Measurements from ENCODE around the gene PFN4. TPM values are rescaled to one million over a fixed set of nuclear protein-coding genes. Genes with fewer than 3 reads are reported as not detected.

Gene PFN4
- total RNA-seq, 1 experiment from 2014 or later = not detected

GRCh38 chr2:24169023-24169422, 45.9 kb upstream of the PFN4 start:
- Mint-ChIP-seq H3K9me3 (no peaks in the 10 kb centered on the region), H3K36me3 (no peaks in the 10 kb centered on the region), H3K27ac (no peak overlapping the region; the same call in 1 of the 2 replicates), H3K4me3 (no peak overlapping the region), H3K4me1 (peaks cover 4% of the 10 kb centered on the region; the same call in 1 of the 2 replicates), H3K27me3 (ENCODE audit: low read depth) (peaks cover 2% of the 10 kb centered on the region; the same call in 1 of the 2 replicates)
- no peak for ATAC-seq
- no peak for DNase-seq (ENCODE audit: low spot score)
- no peak for TF ChIP-seq SP1 (CRISPR knock-in tag; conservative IDR thresholded peaks at IDR 0.05)
- TF ChIP-seq ESRRA (CRISPR knock-in tag; IDR thresholded peaks at IDR 0.05; ENCODE audit: borderline replicate concordance) = no peak
- TF ChIP-seq FOXK1 (CRISPR knock-in tag; IDR thresholded peaks at IDR 0.05) = no peak
- TF ChIP-seq ATF2 (CRISPR knock-in tag; IDR thresholded peaks at IDR 0.05; ENCODE audit: borderline replicate concordance, low read depth) = no peak
- TF ChIP-seq ZNF671 (CRISPR knock-in tag; IDR thresholded peaks at IDR 0.05) = no peak
- no peak for TF ChIP-seq ZNF416 (CRISPR knock-in tag; IDR thresholded peaks at IDR 0.05)
- no peak for TF ChIP-seq AR (CRISPR knock-in tag; IDR thresholded peaks at IDR 0.05)
- no peak for TF ChIP-seq CDX4 (CRISPR knock-in tag; IDR thresholded peaks at IDR 0.05; ENCODE audit: borderline replicate concordance)
- no peak for TF ChIP-seq ZNF425 (CRISPR knock-in tag; conservative IDR thresholded peaks at IDR 0.05)
- TF ChIP-seq ZNF532 (CRISPR knock-in tag; IDR thresholded peaks at IDR 0.05; ENCODE audit: borderline replicate concordance) = no peak
- ChIA-PET POLR2A (no interaction called here), CTCF (no interaction called here)

GRCh38 chr2:24164416-24164973, 41.4 kb upstream of the PFN4 start:
- peaks cover 9% of the 10 kb centered on the region for H3K36me3 Mint-ChIP-seq
- no peak overlapping the region for H3K4me3 Mint-ChIP-seq
- ATAC-seq (peak; percentile 86), DNase-seq (ENCODE audit: low spot score) (peak; percentile 73)
- CTCF ChIA-PET = interaction anchor here (0.6 to 2.3 kb wide), 10 partner anchors 11 to 340 kb away, joined by 3 to 18 read pairs (median 3); partner anchors contain the start of genes ATAD2B, FAM228A, PFN4 and SF3B6
- POLR2A ChIA-PET = interaction anchor here (1.0 to 1.5 kb wide), 2 partner anchors 11 to 80 kb away, joined by 3 read pairs; partner anchors contain the start of gene TP53I3
- peaks cover 21% of the 10 kb centered on the region for H3K9me3 Mint-ChIP-seq
- H3K27ac Mint-ChIP-seq = no peak overlapping the region
- peaks cover 4% of the 10 kb centered on the region; the same call in 1 of the 2 replicates for H3K4me1 Mint-ChIP-seq
- no peaks in the 10 kb centered on the region; the same call in 1 of the 2 replicates for H3K27me3 Mint-ChIP-seq (ENCODE audit: low read depth)
- TF ChIP-seq IRF1 (CRISPR knock-in tag; IDR thresholded peaks at IDR 0.05) (no peak), KAT7 (CRISPR knock-in tag; IDR thresholded peaks at IDR 0.05; ENCODE audit: borderline replicate concordance) (no peak), PRRX2 (CRISPR knock-in tag; IDR thresholded peaks at IDR 0.05) (no peak), NR2C2 (CRISPR knock-in tag; IDR thresholded peaks at IDR 0.05) (no peak), CTCF (IDR thresholded peaks at IDR 0.05) (peak; percentile 51; the same call in 1 of the 2 replicates), TEAD4 (CRISPR knock-in tag; IDR thresholded peaks at IDR 0.05) (no peak)
